Measurements from ENCODE around the gene ARHGAP31. TPM values are rescaled to one million over a fixed set of nuclear protein-coding genes. Genes with fewer than 3 reads are reported as not detected.

ARHGAP31 gene
- total RNA-seq, 2 donors from 2014 or later, result 5.7 to 7.9 TPM

GRCh38 chr3:119349354-119350041 lies 55.3 kb downstream of the ARHGAP31 start:
- DNase-seq, result no peak
- ATAC-seq, result no peak

GRCh38 chr3:119350114-119350513 lies 55.9 kb downstream of the ARHGAP31 start:
- 39 to 44% methylated on average over 10 of the region's 10 CpGs for WGBS, 2 donors
- TF ChIP-seq CTCF (IDR thresholded peaks at IDR 0.05), result no peak
- TF ChIP-seq POLR2A (IDR thresholded peaks at IDR 0.05), result no peak
- Histone ChIP-seq H3K27ac (peak overlapping the region in 1 of 4 donors; percentile 16), H3K9me3 (no peaks in the 10 kb centered on the region), H3K27me3 (no peaks in the 10 kb centered on the region), H3K4me3 (no peak overlapping the region), H3K4me1 (no peaks in the 10 kb centered on the region), H3K36me3 (replicated peaks in 1 of 2; ENCODE audit: insufficient read depth in 1 of 2, low read depth in 2 of 2) (no peaks in the 10 kb centered on the region)
- peak; percentile 24 for ATAC-seq
- intact Hi-C loops (cut with DNase I), result no loop called here
- no peak for DNase-seq

More at GRCh38 chr3:119349354-119350041, 55.3 kb downstream of the ARHGAP31 start:
- intact Hi-C loops (cut with DNase I), result no loop called here
- Histone ChIP-seq H3K4me3 (no peak overlapping the region), H3K27ac (no peak overlapping the region), H3K9me3 (no peaks in the 10 kb centered on the region), H3K4me1 (no peaks in the 10 kb centered on the region), H3K36me3 (replicated peaks in 1 of 2; ENCODE audit: insufficient read depth in 1 of 2, low read depth in 2 of 2) (no peaks in the 10 kb centered on the region), H3K27me3 (no peaks in the 10 kb centered on the region)
- 64 to 72% methylated on average over 4 of the region's 4 CpGs for WGBS, 2 donors
- TF ChIP-seq CTCF (IDR thresholded peaks at IDR 0.05) (no peak), POLR2A (IDR thresholded peaks at IDR 0.05) (no peak)

GRCh38 chr3:119351581-119351980 lies 57.4 kb downstream of the ARHGAP31 start:
- Histone ChIP-seq H3K4me1 (no peaks in the 10 kb centered on the region), H3K27ac (no peak overlapping the region), H3K9me3 (no peaks in the 10 kb centered on the region), H3K27me3 (no peaks in the 10 kb centered on the region), H3K4me3 (no peak overlapping the region), H3K36me3 (replicated peaks in 1 of 2; ENCODE audit: insufficient read depth in 1 of 2, low read depth in 2 of 2) (no peaks in the 10 kb centered on the region)
- intact Hi-C loops (cut with DNase I), result no loop called here
- no peak for DNase-seq
- WGBS, 2 donors, result 75 to 81% methylated on average over 3 of the region's 3 CpGs
- TF ChIP-seq CTCF (IDR thresholded peaks at IDR 0.05), result no peak
- no peak for TF ChIP-seq POLR2A (IDR thresholded peaks at IDR 0.05)
- no peak for ATAC-seq

GRCh38 chr3:119352034-119352609 lies 57.9 kb downstream of the ARHGAP31 start:
- DNase-seq (no peak), ATAC-seq (no peak)
- no peak overlapping the region for H3K4me3 ChIP-seq
- H3K9me3 ChIP-seq, result no peaks in the 10 kb centered on the region
- no peaks in the 10 kb centered on the region for H3K36me3 ChIP-seq (replicated peaks in 1 of 2; ENCODE audit: insufficient read depth in 1 of 2, low read depth in 2 of 2)
- intact Hi-C loops (cut with DNase I), result no loop called here
- H3K27me3 ChIP-seq, result no peaks in the 10 kb centered on the region
- no peak for TF ChIP-seq CTCF (IDR thresholded peaks at IDR 0.05)
- TF ChIP-seq POLR2A (IDR thresholded peaks at IDR 0.05), result no peak
- no peak overlapping the region for H3K27ac ChIP-seq
- H3K4me1 ChIP-seq, result no peaks in the 10 kb centered on the region
- WGBS, 2 donors, result 79 to 88% methylated on average over 4 of the region's 4 CpGs
